NOMO-1 treated with dmso at 0.1 percent for 144 hours (cell line): ENCODE data around the gene FLVCR2.

Experiments used
- DNase-seq: peaks from one replicate; lab custom pipeline; 2025; ENCODE audit not compliant: unreplicated experiment; lab: John Stamatoyannopoulos, UW

FLVCR2 gene

GRCh38 chr14:75578102-75578785 is at the start of gene FLVCR2:
FLVCR2 (plus strand) TSS chr14:75578620; CDS start chr14:75578973, 353 bp downstream.
- DNase-seq: no peak

GRCh38 chr14:75531256-75531655 is 47.2 kb upstream of the FLVCR2 start:
- no peak for DNase-seq

- no peak for DNase-seq
Measured at GRCh38 chr14:75531660-75532317, 46.6 kb upstream of the FLVCR2 start.

- DNase-seq: no peak
Measured at GRCh38 chr14:75533791-75534555, 44.4 kb upstream of the FLVCR2 start.

- DNase-seq: no peak
Measured at GRCh38 chr14:75535164-75535898, 43.1 kb upstream of the FLVCR2 start.

GRCh38 chr14:75537071-75537470 is 41.3 kb upstream of the FLVCR2 start:
- no peak for DNase-seq

GRCh38 chr14:75539162-75539560 is 39.3 kb upstream of the FLVCR2 start:
- DNase-seq: no peak

GRCh38 chr14:75539561-75540478 is 38.6 kb upstream of the FLVCR2 start:
- DNase-seq: no peak

- no peak for DNase-seq
Measured at GRCh38 chr14:75540479-75540851, 38.0 kb upstream of the FLVCR2 start.

- DNase-seq: peak; percentile 78
Measured at GRCh38 chr14:75542588-75543091, 35.8 kb upstream of the FLVCR2 start.

GRCh38 chr14:75543253-75543652 is 35.2 kb upstream of the FLVCR2 start:
- no peak for DNase-seq

- no peak for DNase-seq
Measured at GRCh38 chr14:75543786-75544185, 34.6 kb upstream of the FLVCR2 start.

GRCh38 chr14:75545907-75546306 is 32.5 kb upstream of the FLVCR2 start:
- no peak for DNase-seq

GRCh38 chr14:75547552-75548250 is 30.7 kb upstream of the FLVCR2 start:
- no peak for DNase-seq

- no peak for DNase-seq
Measured at GRCh38 chr14:75548544-75548943, 29.9 kb upstream of the FLVCR2 start.

- no peak for DNase-seq
Measured at GRCh38 chr14:75549169-75549568, 29.3 kb upstream of the FLVCR2 start.

GRCh38 chr14:75551021-75551420 is 27.4 kb upstream of the FLVCR2 start:
- DNase-seq: no peak

GRCh38 chr14:75553157-75553556 is 25.3 kb upstream of the FLVCR2 start:
- no peak for DNase-seq

GRCh38 chr14:75553761-75554364 is 24.6 kb upstream of the FLVCR2 start:
- no peak for DNase-seq
